Neural cell (in vitro differentiated cells): ENCODE results near the gene MTHFD1L.

Experiments
- CTCF ChIP-seq: fragments of 450-650 bp; IDR thresholded peaks from 2 replicates; pipeline ENCODE4 v1.5.1; 2014; ENCODE audit warnings: antibody characterized with exemption, mild to moderate bottlenecking, moderate library complexity; ENCODE audit not compliant: poor library complexity, severe bottlenecking
- EP300 ChIP-seq: fragments of 450-650 bp; conservative IDR thresholded peaks from 2 replicates; pipeline ENCODE4 v1.6.1; 2014; ENCODE audit warnings: antibody characterized with exemption, mild to moderate bottlenecking, moderate library complexity; ENCODE audit not compliant: poor library complexity, severe bottlenecking
- POLR2AphosphoS5 ChIP-seq: IDR thresholded peaks from 2 replicates; pipeline ENCODE4 v1.6.1; 2012
- SMC3 ChIP-seq: fragments of 450-650 bp; conservative IDR thresholded peaks from 2 replicates; pipeline ENCODE4 v1.6.1; 2014; ENCODE audit warnings: antibody characterized with exemption, mild to moderate bottlenecking, moderate library complexity; ENCODE audit not compliant: poor library complexity
- TF ChIP-seq, protein P1 (sequence below): IDR thresholded peaks from 2 replicates; pipeline ENCODE4 v1.6.1; 2012; ENCODE audit warnings: borderline replicate concordance

- TF ChIP-seq CTCF, result no peak
- no peak for TF ChIP-seq SMC3
- TF ChIP-seq POLR2AphosphoS5, result no peak
- TF ChIP-seq EP300, result no peak
- TF ChIP-seq, protein P1, sequence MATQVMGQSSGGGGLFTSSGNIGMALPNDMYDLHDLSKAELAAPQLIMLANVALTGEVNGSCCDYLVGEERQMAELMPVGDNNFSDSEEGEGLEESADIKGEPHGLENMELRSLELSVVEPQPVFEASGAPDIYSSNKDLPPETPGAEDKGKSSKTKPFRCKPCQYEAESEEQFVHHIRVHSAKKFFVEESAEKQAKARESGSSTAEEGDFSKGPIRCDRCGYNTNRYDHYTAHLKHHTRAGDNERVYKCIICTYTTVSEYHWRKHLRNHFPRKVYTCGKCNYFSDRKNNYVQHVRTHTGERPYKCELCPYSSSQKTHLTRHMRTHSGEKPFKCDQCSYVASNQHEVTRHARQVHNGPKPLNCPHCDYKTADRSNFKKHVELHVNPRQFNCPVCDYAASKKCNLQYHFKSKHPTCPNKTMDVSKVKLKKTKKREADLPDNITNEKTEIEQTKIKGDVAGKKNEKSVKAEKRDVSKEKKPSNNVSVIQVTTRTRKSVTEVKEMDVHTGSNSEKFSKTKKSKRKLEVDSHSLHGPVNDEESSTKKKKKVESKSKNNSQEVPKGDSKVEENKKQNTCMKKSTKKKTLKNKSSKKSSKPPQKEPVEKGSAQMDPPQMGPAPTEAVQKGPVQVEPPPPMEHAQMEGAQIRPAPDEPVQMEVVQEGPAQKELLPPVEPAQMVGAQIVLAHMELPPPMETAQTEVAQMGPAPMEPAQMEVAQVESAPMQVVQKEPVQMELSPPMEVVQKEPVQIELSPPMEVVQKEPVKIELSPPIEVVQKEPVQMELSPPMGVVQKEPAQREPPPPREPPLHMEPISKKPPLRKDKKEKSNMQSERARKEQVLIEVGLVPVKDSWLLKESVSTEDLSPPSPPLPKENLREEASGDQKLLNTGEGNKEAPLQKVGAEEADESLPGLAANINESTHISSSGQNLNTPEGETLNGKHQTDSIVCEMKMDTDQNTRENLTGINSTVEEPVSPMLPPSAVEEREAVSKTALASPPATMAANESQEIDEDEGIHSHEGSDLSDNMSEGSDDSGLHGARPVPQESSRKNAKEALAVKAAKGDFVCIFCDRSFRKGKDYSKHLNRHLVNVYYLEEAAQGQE, result no peak
Observed at GRCh38 chr6:150936021-150936555, 70.6 kb downstream of the MTHFD1L start.
